Keratinocyte (primary cell): ENCODE results near the gene SKI. TPM values are rescaled to one million over a fixed set of nuclear protein-coding genes. Genes with fewer than 3 reads are reported as not detected.

ENCODE experiments used
- DNase-seq: peaks from one replicate; pipeline ENCODE4 v3.0.0-alpha.2; 2011; ENCODE audit warnings: low read depth, missing footprints, low spot score
- FAIRE-seq: peaks from 2 replicates; lab custom pipeline; 2011; peaks lifted over from hg19 to GRCh38; lab: Jason Lieb, UNC
- H2AFZ ChIP-seq: 2 replicates; pipeline ENCODE4 v1.6.0; 2012; ENCODE audit warnings: low read length, control low read depth, inconsistent platforms; ENCODE audit not compliant: control insufficient read depth
- H3K27ac ChIP-seq: 2 replicates; pipeline ENCODE4 v1.5.1; 2011; ENCODE audit warnings: low read length; ENCODE audit not compliant: control insufficient read depth, insufficient read depth
- H3K27me3 ChIP-seq: 3 replicates; pipeline ENCODE4 v1.6.0; 2011; ENCODE audit warnings: low read length; ENCODE audit not compliant: control insufficient read depth, insufficient read depth; ENCODE audit errors: extremely low read depth
- H3K36me3 ChIP-seq, 2 experiments: 2 replicates in 1 of 2; 3 replicates in 1 of 2; pipeline ENCODE4 v1.5.1; 2011; ENCODE audit warnings: low read length in 2 of 2, mild to moderate bottlenecking in 1 of 2; ENCODE audit not compliant: control insufficient read depth in 2 of 2, insufficient read depth in 2 of 2; ENCODE audit errors: extremely low read depth in 1 of 2
- H3K4me1 ChIP-seq: 3 replicates; pipeline ENCODE4 v1.5.1; 2011; ENCODE audit warnings: low read length; ENCODE audit not compliant: control insufficient read depth, insufficient read depth; ENCODE audit errors: extremely low read depth
- H3K4me2 ChIP-seq: 3 replicates; pipeline ENCODE4 v1.6.0; 2011; ENCODE audit warnings: low read depth, low read length; ENCODE audit not compliant: control insufficient read depth, insufficient read depth; ENCODE audit errors: extremely low read depth
- H3K4me3 ChIP-seq, 3 experiments: fragments of 200-600 bp in 1 of 3; sonication (generic) in 1 of 3; 2 replicates in 2 of 3; 3 replicates in 1 of 3; pipeline ENCODE4 v1.5.1; 2011 to 2016; ENCODE audit warnings: low read length in 3 of 3, mild to moderate bottlenecking in 3 of 3, control low read depth in 2 of 3, inconsistent platforms in 1 of 3, low read depth in 1 of 3, mixed read lengths in 1 of 3, mixed run types in 1 of 3, moderate library complexity in 1 of 3; ENCODE audit not compliant: control insufficient read depth in 2 of 3, insufficient read depth in 2 of 3; ENCODE audit errors: extremely low read depth in 1 of 3
- H3K79me2 ChIP-seq: 2 replicates; pipeline ENCODE4 v1.6.0; 2012; ENCODE audit warnings: low read length; ENCODE audit not compliant: control insufficient read depth, insufficient read depth
- H3K9ac ChIP-seq: 3 replicates; pipeline ENCODE4 v1.6.0; 2011; ENCODE audit warnings: low read length; ENCODE audit not compliant: control insufficient read depth, insufficient read depth; ENCODE audit errors: extremely low read depth
- H3K9me1 ChIP-seq: 3 replicates; pipeline ENCODE4 v1.6.0; 2011; ENCODE audit warnings: low read length; ENCODE audit not compliant: control insufficient read depth, insufficient read depth; ENCODE audit errors: extremely low read depth
- H3K9me3 ChIP-seq: 2 replicates; pipeline ENCODE4 v1.5.1; 2012; ENCODE audit warnings: low read depth, low read length; ENCODE audit not compliant: control insufficient read depth
- H4K20me1 ChIP-seq: 3 replicates; pipeline ENCODE4 v1.6.0; 2011; ENCODE audit warnings: low read length; ENCODE audit not compliant: control insufficient read depth, insufficient read depth; ENCODE audit errors: extremely low read depth
- EZH2 ChIP-seq: IDR thresholded peaks from one replicate; pipeline ENCODE4 v1.6.1; 2012; ENCODE audit warnings: inconsistent platforms, mild to moderate bottlenecking, low read length, moderate library complexity
- dilution Hi-C: fragments of 300-500 bp; cut with MboI; formaldehyde crosslinking; loops from one replicate; pipeline ENCODE4 v1.7.0; 2020; ENCODE audit warnings: low sequenced_read_pairs; ENCODE audit not compliant: extremely low pct_ligation_motif_present
- polyA minus RNA-seq, 3 experiments: library from RNA; depleted of rRNA, polyadenylated mRNA; stranded (reverse); fragments of >200 nt; gene quantifications; 1 replicate in 1 of 3; 2 replicates in 1 of 3; 3 replicates in 1 of 3; pipeline ENCODE4 v1.2.3, GENCODE V29; 2011
- polyA plus RNA-seq, 5 experiments: library from polyadenylated mRNA; depleted of rRNA in 3 of 5; stranded (reverse) in 3 of 5; stranded (forward) in 1 of 5; unstranded in 1 of 5; fragments of >200 nt; gene quantifications; 1 replicate in 1 of 5; 2 replicates in 3 of 5; 3 replicates in 1 of 5; pipeline versions ENCODE4 v1.2.1 to v1.2.3, GENCODE V29; 2011 to 2012; ENCODE audit warnings: missing spikeins in 2 of 5, low read depth in 1 of 5, low replicate concordance in 1 of 5
- TF ChIP-seq, protein P1 (sequence below), 3 experiments: IDR thresholded peaks in 1 of 3; conservative IDR thresholded peaks in 1 of 3; optimal IDR thresholded peaks in 1 of 3; 2 replicates in 2 of 3; 3 replicates in 1 of 3; pipeline versions ENCODE3 to v1.5.1; 2011; ENCODE audit warnings: low read length in 3 of 3, mild to moderate bottlenecking in 3 of 3, moderate library complexity in 2 of 3, control low read depth in 1 of 3, inconsistent platforms in 1 of 3; ENCODE audit not compliant: insufficient read depth in 2 of 3; ENCODE audit errors: extremely low read depth in 1 of 3

The SKI gene
- 3.8 to 10.1 TPM (median 4.8 TPM) in 3 replicates for polyA plus RNA-seq
- polyA plus RNA-seq (2011; ENCODE audit: low read depth), result 3.4 TPM
- polyA plus RNA-seq (2011; cell fraction: cytosol; rRNA removed), result 6.8 and 10.6 TPM in 2 replicates
- 18.4 and 21.5 TPM in 2 replicates for polyA plus RNA-seq (2011; cell fraction: nucleus; rRNA removed)
- 12.2 and 22.1 TPM in 2 replicates for polyA plus RNA-seq (2012; ENCODE audit: low replicate concordance)
- 4.8 to 19.5 TPM (median 6.1 TPM) in 3 replicates for polyA minus RNA-seq
- 25.5 TPM for polyA minus RNA-seq (2011; cell fraction: cytosol; rRNA and poly(A)+ RNA removed)
- 15.9 and 20.3 TPM in 2 replicates for polyA minus RNA-seq (2011; cell fraction: nucleus; rRNA and poly(A)+ RNA removed)

DNA sequence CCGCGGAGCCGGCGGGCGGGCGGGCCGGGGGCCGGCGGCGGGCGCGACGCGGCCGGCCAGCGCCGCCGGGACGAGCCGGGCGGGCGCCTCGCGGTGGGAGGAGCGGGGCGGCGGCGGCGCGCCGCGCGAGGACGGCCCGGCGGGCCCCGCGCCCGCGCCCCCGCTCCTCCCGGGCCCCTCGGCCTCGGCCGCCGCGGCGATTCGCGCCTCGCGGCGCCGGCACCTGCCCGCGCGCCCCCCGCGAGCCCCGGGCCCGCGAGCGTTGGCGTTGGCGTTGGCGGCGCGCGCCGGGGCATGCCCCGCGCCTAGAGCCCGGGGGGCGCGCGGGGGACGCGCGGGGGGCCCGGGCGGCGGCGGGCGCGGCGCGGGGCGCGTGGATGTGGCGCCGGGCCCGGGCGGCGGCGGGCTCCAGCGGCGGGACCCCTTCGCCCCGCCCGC lies at the start of gene SKI:
SKI (plus strand) TSS at position 163 of the 438 bp plus-strand sequence. CDS start 448 bp downstream, outside the sequence.
- Histone ChIP-seq H4K20me1 (peaks cover 38% of the 10 kb centered on the region), H3K27ac (peak within 1 kb of the TSS; percentile 80), H3K4me1 (peaks cover 22% of the 10 kb centered on the region), H3K36me3 (no peaks in the 10 kb centered on the region), H2AFZ (peak within 1 kb of the TSS; percentile 63), H3K9me1 (no peaks in the 10 kb centered on the region), H3K4me2 (peak within 1 kb of the TSS; percentile 88), H3K79me2 (peaks cover 46% of the 10 kb centered on the region), H3K4me3 (peak within 1 kb of the TSS; percentile 75 to 88 (median 87)), H3K9ac (peak within 1 kb of the TSS; percentile 91), H3K27me3 (no peaks in the 10 kb centered on the region), H3K9me3 (no peaks in the 10 kb centered on the region)
- dilution Hi-C loops, result no loop called here
- no peak for FAIRE-seq
- DNase-seq, result no peak
- TF ChIP-seq EZH2, result no peak
- TF ChIP-seq, protein P1, sequence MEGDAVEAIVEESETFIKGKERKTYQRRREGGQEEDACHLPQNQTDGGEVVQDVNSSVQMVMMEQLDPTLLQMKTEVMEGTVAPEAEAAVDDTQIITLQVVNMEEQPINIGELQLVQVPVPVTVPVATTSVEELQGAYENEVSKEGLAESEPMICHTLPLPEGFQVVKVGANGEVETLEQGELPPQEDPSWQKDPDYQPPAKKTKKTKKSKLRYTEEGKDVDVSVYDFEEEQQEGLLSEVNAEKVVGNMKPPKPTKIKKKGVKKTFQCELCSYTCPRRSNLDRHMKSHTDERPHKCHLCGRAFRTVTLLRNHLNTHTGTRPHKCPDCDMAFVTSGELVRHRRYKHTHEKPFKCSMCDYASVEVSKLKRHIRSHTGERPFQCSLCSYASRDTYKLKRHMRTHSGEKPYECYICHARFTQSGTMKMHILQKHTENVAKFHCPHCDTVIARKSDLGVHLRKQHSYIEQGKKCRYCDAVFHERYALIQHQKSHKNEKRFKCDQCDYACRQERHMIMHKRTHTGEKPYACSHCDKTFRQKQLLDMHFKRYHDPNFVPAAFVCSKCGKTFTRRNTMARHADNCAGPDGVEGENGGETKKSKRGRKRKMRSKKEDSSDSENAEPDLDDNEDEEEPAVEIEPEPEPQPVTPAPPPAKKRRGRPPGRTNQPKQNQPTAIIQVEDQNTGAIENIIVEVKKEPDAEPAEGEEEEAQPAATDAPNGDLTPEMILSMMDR (optimal IDR thresholded peaks at IDR 0.05 in 1 of 3, IDR thresholded peaks at IDR 0.05 in 1 of 3, conservative IDR thresholded peaks at IDR 0.05 in 1 of 3; ENCODE audit: extremely low read depth in 1 of 3, insufficient read depth in 2 of 3, low read length in 3 of 3), result no peak

DNA sequence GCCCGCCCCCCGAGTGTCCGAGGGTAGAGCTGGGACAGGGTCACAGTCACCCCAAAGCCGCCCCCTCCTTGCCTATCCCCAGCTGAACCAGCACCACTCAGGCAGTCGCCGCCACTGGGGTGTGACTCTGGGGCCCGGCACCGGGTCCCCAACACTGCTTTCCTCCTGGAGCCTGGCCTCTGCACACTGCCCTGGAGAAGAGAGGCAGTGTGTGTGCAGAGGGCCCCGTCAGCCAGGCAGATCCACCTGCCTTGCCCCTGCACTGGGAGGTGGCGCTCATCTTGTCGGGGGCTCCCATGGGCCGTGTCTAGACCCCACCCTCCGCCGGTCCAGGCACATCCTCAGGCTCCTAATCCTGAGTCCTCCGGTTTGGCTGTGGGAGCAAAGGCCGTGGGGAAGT lies 49.2 kb upstream of the SKI start:
- dilution Hi-C loops, result no loop called here
- Histone ChIP-seq H3K4me1 (peaks cover 8% of the 10 kb centered on the region), H3K27me3 (no peaks in the 10 kb centered on the region), H3K4me3 (no peak overlapping the region), H4K20me1 (no peaks in the 10 kb centered on the region), H3K27ac (no peak overlapping the region), H3K36me3 (peaks cover 12 to 16% of the 10 kb centered on the region in 2 experiments), H3K9me3 (no peaks in the 10 kb centered on the region), H3K9ac (no peak overlapping the region), H3K4me2 (no peak overlapping the region), H3K9me1 (no peaks in the 10 kb centered on the region), H3K79me2 (no peaks in the 10 kb centered on the region), H2AFZ (no peak overlapping the region)
- TF ChIP-seq EZH2, result no peak
- TF ChIP-seq, protein P1 (optimal IDR thresholded peaks at IDR 0.05 in 1 of 3, IDR thresholded peaks at IDR 0.05 in 1 of 3, conservative IDR thresholded peaks at IDR 0.05 in 1 of 3; ENCODE audit: extremely low read depth in 1 of 3, insufficient read depth in 2 of 3, low read length in 3 of 3), result no peak
- no peak for DNase-seq
- FAIRE-seq, result no peak
